ENCODE results near the gene SYT10. TPM values are rescaled to one million over a fixed set of nuclear protein-coding genes. Genes with fewer than 3 reads are reported as not detected.

The SYT10 gene, protein sequence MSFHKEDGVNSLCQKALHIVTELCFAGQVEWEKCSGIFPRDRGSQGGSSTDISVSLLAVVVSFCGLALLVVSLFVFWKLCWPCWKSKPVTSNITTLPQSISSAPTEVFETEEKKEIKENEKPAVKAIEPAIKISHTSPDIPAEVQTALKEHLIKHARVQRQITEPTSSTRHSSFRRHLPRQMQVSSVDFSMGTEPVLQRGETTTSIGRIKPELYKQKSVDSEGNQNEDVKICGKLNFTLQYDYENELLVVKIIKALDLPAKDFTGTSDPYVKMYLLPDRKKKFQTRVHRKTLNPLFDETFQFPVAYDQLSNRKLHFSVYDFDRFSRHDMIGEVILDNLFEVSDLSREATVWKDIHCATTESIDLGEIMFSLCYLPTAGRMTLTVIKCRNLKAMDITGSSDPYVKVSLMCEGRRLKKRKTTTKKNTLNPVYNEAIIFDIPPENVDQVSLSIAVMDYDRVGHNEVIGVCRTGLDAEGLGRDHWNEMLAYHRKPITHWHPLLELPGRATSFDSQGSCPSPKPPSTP
- not detected in 2 replicates for total RNA-seq

DNA sequence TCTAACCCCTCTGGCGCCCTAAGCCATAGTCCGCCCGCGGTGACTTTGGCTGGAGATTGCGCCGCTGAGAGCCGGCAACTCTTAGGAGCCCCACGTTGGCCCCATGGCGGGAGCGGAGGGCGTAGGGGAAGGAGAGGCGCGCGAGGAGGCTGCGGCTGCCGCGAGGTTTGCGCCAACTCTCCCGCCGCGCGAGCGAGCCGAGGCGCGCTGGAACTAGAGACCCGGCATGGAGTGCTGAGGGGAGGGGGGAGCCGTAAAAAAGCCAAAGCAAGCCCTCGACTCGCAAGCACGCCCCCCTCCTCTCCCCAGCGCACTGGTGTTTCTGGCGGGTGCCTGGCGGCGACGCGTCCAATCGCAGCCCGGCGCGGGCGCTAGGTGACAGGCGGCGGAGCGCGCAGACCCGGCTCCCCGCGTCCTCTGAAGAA is at the start of gene SYT10:
Gene SYT10 (minus strand): TSS at position 233 of the 425 bp plus-strand sequence. CDS start 297 bp downstream, outside the sequence.

